ENCODE results near the gene NDRG4.

The NDRG4 gene, protein sequence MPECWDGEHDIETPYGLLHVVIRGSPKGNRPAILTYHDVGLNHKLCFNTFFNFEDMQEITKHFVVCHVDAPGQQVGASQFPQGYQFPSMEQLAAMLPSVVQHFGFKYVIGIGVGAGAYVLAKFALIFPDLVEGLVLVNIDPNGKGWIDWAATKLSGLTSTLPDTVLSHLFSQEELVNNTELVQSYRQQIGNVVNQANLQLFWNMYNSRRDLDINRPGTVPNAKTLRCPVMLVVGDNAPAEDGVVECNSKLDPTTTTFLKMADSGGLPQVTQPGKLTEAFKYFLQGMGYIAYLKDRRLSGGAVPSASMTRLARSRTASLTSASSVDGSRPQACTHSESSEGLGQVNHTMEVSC

GRCh38 chr16:58499615-58500351, at the start of gene NDRG4:
Gene NDRG4 (plus strand): TSS chr16:58500143. CDS start chr16:58500249, 106 bp downstream.
- in situ Hi-C loops (cut with MboI; ENCODE audit: low sequenced_read_pairs, unreplicated experiment), result loop anchor here (10.0 kb wide), 1 partner anchor 255 kb away; no protein-coding TSS in a partner anchor
- DNase-seq (ENCODE audit: low spot score), result peak; percentile 83
- TF ChIP-seq CTCF (IDR thresholded peaks at IDR 0.05; ENCODE audit: borderline replicate concordance, control extremely low read depth, extremely low read depth, insufficient read depth, missing control alignments), result no peak

- in situ Hi-C loops (cut with MboI; ENCODE audit: low sequenced_read_pairs, unreplicated experiment), result no loop called here
- DNase-seq (ENCODE audit: low spot score), result no peak
- TF ChIP-seq CTCF (IDR thresholded peaks at IDR 0.05; ENCODE audit: borderline replicate concordance, control extremely low read depth, extremely low read depth, insufficient read depth, missing control alignments), result no peak
These were observed 49.4 kb upstream of the NDRG4 start for GRCh38 chr16:58450590-58450989.

- DNase-seq (ENCODE audit: low spot score), result no peak
- in situ Hi-C loops (cut with MboI; ENCODE audit: low sequenced_read_pairs, unreplicated experiment), result no loop called here
- TF ChIP-seq CTCF (IDR thresholded peaks at IDR 0.05; ENCODE audit: borderline replicate concordance, control extremely low read depth, extremely low read depth, insufficient read depth, missing control alignments), result no peak
These were observed 48.7 kb upstream of the NDRG4 start for GRCh38 chr16:58451265-58451689.

DNA sequence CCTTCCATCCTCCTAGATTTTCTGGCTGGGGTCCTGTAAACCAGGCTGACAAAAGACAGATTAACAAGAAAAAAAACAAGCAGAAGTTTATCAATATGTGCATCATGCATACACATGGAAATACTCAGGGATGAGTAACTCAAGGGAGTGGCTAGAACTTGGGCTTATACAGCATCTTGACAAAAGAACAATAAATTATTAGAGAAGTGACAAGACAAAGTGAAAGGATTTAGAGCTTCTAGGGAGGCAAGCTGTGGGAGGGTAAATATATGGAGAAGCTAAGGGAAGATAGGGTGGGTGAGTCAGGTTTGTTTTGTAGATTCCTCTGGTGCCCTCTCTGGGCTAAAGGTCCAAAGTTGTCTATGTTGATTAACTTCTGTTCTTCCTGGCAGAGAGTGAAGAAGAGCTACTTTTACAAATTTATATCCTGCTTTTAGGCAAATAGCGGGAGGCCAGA, 48.0 kb upstream of the NDRG4 start:
- DNase-seq (ENCODE audit: low spot score), result no peak
- no peak for TF ChIP-seq CTCF (IDR thresholded peaks at IDR 0.05; ENCODE audit: borderline replicate concordance, control extremely low read depth, extremely low read depth, insufficient read depth, missing control alignments)
- in situ Hi-C loops (cut with MboI; ENCODE audit: low sequenced_read_pairs, unreplicated experiment), result no loop called here

DNA sequence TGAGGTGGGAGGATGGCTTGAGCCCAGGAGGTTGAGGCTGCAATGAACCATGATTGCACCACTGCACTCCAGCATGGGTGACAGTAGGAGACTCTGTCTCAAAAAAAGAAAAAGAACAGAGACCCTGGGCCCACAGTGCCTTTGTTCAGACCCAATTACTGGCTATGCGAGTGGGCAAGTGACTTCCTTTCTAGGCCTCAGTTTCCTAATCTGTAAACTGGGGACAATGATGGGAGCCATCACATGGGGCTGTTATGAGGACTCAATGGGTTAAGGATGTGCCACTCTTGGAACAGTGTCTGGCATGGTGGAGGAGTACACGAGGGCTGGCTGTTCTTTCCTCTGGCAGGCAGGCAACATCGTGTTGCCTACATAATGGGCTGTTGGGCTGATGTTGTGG, 47.3 kb upstream of the NDRG4 start:
- in situ Hi-C loops (cut with MboI; ENCODE audit: low sequenced_read_pairs, unreplicated experiment), result no loop called here
- TF ChIP-seq CTCF (IDR thresholded peaks at IDR 0.05; ENCODE audit: borderline replicate concordance, control extremely low read depth, extremely low read depth, insufficient read depth, missing control alignments), result no peak
- no peak for DNase-seq (ENCODE audit: low spot score)

GRCh38 chr16:58454178-58454577, 45.8 kb upstream of the NDRG4 start:
- in situ Hi-C loops (cut with MboI; ENCODE audit: low sequenced_read_pairs, unreplicated experiment), result no loop called here
- DNase-seq (ENCODE audit: low spot score), result no peak
- no peak for TF ChIP-seq CTCF (IDR thresholded peaks at IDR 0.05; ENCODE audit: borderline replicate concordance, control extremely low read depth, extremely low read depth, insufficient read depth, missing control alignments)

All from GM13976 (cell line).